Measurements from ENCODE around the gene TTLL12. TPM values are rescaled to one million over a fixed set of nuclear protein-coding genes. Genes with fewer than 3 reads are reported as not detected.
A peak's percentile ranks its signal among the peaks of the same experiment; 100 is the strongest.

TTLL12 gene
- total RNA-seq, 1 experiment from 2014 or later, result 61.0 TPM

DNA sequence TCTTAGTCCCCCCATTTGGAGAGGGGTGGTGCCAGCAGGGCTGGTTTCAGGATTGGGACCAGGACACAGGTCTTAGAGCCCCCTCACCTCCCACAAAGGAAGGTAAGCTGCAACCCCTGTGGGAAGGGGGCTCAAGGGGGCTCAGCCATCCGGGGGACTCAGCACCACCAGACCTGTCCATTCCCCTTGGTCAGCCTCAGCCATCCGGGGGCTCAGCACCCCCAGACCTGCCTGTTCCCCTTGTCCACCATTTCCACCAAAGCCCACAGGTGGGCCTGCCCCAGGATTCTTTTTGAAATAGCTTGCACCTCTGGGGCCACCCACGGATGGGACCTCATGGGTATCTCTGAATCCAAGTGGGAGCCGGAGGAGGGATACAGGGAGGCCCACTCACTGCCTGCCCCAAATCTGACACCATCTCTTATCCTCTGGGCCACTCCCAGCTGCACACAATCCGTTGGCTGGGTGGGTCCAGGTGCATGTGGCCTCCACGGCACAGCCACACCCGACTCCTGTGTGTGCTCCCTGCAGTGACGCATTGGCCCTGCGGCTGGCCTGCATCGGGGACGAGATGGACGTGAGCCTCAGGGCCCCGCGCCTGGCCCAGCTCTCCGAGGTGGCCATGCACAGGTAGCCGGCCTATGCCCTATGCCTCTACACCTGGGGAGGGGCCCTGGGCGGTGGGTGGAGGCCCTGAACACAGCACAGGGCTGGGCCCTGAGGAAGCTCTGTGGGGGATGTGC is 59.6 kb downstream of the TTLL12 start:
- no peaks in the 10 kb centered on the region for H3K9me3 Mint-ChIP-seq (ENCODE audit: unreplicated experiment)
- DNase-seq (ENCODE audit: unreplicated experiment), result peak; percentile 69
- peak overlapping the region; percentile 56 for H3K4me3 Mint-ChIP-seq (ENCODE audit: unreplicated experiment)
- intact Hi-C loops (cut with micrococcal nuclease), result no loop called here
- CTCF ChIA-PET, result interaction anchor here (0.7 to 1.4 kb wide), 2 partner anchors 9 to 462 kb away, joined by 3 to 8 read pairs; no protein-coding TSS in a partner anchor
- peaks cover 31% of the 10 kb centered on the region for H3K36me3 Mint-ChIP-seq (ENCODE audit: insufficient read depth, unreplicated experiment)
- POLR2A ChIA-PET, result interaction anchor here (0.6 to 2.5 kb wide), 8 partner anchors 10 to 251 kb away, joined by 3 to 10 read pairs (median 4); partner anchors contain the start of genes MCAT and TTLL12
- no TSS peak for BruUV-seq (replicated peaks)
- no peaks in the 10 kb centered on the region for H3K27me3 Mint-ChIP-seq (ENCODE audit: insufficient read depth, unreplicated experiment)
- TF ChIP-seq, protein P1, sequence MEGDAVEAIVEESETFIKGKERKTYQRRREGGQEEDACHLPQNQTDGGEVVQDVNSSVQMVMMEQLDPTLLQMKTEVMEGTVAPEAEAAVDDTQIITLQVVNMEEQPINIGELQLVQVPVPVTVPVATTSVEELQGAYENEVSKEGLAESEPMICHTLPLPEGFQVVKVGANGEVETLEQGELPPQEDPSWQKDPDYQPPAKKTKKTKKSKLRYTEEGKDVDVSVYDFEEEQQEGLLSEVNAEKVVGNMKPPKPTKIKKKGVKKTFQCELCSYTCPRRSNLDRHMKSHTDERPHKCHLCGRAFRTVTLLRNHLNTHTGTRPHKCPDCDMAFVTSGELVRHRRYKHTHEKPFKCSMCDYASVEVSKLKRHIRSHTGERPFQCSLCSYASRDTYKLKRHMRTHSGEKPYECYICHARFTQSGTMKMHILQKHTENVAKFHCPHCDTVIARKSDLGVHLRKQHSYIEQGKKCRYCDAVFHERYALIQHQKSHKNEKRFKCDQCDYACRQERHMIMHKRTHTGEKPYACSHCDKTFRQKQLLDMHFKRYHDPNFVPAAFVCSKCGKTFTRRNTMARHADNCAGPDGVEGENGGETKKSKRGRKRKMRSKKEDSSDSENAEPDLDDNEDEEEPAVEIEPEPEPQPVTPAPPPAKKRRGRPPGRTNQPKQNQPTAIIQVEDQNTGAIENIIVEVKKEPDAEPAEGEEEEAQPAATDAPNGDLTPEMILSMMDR (IDR thresholded peaks at IDR 0.05; ENCODE audit: unreplicated experiment), result no peak
- peaks cover 28% of the 10 kb centered on the region for H3K4me1 Mint-ChIP-seq (ENCODE audit: insufficient read depth, unreplicated experiment)
- H3K27ac Mint-ChIP-seq (ENCODE audit: low read depth, unreplicated experiment), result peak overlapping the region; percentile 77

DNA sequence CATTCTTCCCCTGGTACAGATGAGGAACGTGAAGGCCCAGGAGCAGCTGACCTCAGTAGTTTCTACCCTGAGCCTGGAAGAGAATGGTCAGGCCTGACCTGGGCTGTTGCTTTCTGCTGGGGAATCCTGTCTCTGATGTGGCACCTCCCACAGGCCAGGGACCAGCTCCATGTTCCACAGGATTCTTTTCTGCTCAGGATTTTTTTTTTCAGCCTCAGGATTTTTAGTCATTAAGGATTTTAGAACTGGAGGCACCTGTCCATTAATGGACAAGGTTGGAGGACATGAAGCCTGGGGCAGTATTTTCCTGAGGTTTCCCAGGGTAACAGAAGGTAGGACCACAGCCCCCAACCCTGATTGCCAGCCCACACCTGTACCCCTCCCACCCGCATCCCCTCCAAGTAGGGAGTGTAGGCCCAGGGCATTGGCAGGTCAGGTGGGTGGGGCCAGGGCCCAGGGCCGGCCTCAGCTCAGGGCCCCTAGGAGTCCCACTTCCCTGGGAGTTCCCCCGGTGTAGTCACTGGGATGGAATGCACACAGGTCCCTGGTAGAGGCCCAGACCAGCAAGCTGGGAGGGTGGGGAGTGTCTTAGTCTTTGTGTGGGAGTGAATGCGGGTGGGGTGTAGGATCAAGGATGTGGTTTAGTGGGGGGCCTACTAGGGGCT is 60.3 kb downstream of the TTLL12 start:
- BruUV-seq (replicated peaks), result no TSS peak
- H3K27me3 Mint-ChIP-seq (ENCODE audit: insufficient read depth, unreplicated experiment), result no peaks in the 10 kb centered on the region
- POLR2A ChIA-PET, result interaction anchor here (0.5 to 2.5 kb wide), 6 partner anchors 9 to 195 kb away, joined by 3 to 10 read pairs (median 6); partner anchors contain the start of genes MCAT and TTLL12
- intact Hi-C loops (cut with micrococcal nuclease), result no loop called here
- DNase-seq (ENCODE audit: unreplicated experiment), result peak; percentile 79
- H3K36me3 Mint-ChIP-seq (ENCODE audit: insufficient read depth, unreplicated experiment), result peaks cover 24% of the 10 kb centered on the region
- CTCF ChIA-PET, result interaction anchor here (0.6 to 1.4 kb wide), 3 partner anchors 10 to 462 kb away, joined by 3 to 8 read pairs (median 4); no protein-coding TSS in a partner anchor
- no peaks in the 10 kb centered on the region for H3K9me3 Mint-ChIP-seq (ENCODE audit: unreplicated experiment)
- TF ChIP-seq, protein P1 (IDR thresholded peaks at IDR 0.05; ENCODE audit: unreplicated experiment), result no peak
- peaks cover 28% of the 10 kb centered on the region for H3K4me1 Mint-ChIP-seq (ENCODE audit: insufficient read depth, unreplicated experiment)
- H3K27ac Mint-ChIP-seq (ENCODE audit: low read depth, unreplicated experiment), result peak overlapping the region; percentile 77
- H3K4me3 Mint-ChIP-seq (ENCODE audit: unreplicated experiment), result peak overlapping the region; percentile 56

DNA sequence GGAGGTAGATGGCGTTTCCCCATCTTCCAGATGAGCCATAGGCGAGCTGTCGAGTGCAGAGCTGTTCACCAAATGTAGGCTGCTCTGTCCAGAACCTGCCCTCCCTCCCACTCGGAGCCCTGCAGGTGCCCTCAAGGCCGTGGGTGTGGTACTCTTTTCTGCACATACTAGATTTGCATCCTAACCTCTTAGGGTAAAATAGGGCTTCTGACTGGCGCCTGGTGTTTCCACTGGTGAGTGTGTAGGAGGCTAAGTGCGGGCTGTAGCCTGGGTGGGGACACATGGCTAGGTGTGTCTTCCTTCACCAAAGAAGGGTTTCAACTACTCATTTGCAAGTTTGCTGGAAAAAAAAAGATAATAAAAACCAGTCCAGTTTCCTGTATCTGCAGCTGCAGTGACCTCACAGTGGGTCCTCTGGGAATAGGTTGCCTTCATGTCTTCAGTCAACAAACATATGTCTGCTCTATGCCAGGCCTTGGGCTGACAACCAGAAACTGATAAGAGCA is 67.9 kb downstream of the TTLL12 start:
- BruUV-seq (replicated peaks), result no TSS peak
- H3K27ac Mint-ChIP-seq (ENCODE audit: low read depth, unreplicated experiment), result no peak overlapping the region
- H3K4me3 Mint-ChIP-seq (ENCODE audit: unreplicated experiment), result no peak overlapping the region
- H3K4me1 Mint-ChIP-seq (ENCODE audit: insufficient read depth, unreplicated experiment), result no peaks in the 10 kb centered on the region
- peaks cover 12% of the 10 kb centered on the region for H3K36me3 Mint-ChIP-seq (ENCODE audit: insufficient read depth, unreplicated experiment)
- POLR2A ChIA-PET, result interaction anchor here (0.9 kb wide), 1 partner anchor 29 kb away, joined by 3 read pairs; no protein-coding TSS in a partner anchor
- H3K9me3 Mint-ChIP-seq (ENCODE audit: unreplicated experiment), result no peaks in the 10 kb centered on the region
- DNase-seq (ENCODE audit: unreplicated experiment), result no peak
- intact Hi-C loops (cut with micrococcal nuclease), result no loop called here
- no peaks in the 10 kb centered on the region for H3K27me3 Mint-ChIP-seq (ENCODE audit: insufficient read depth, unreplicated experiment)
- TF ChIP-seq, protein P1 (IDR thresholded peaks at IDR 0.05; ENCODE audit: unreplicated experiment), result no peak
- CTCF ChIA-PET, result interaction anchor here (0.6 to 0.7 kb wide), 2 partner anchors 130 to 152 kb away, joined by 3 to 4 read pairs; no protein-coding TSS in a partner anchor
